GM12872 (cell line): Measurements from ENCODE around the gene TBC1D17.

ENCODE experiments used
- TF ChIP-seq, protein P1 (sequence below): IDR thresholded peaks from 3 replicates; pipeline ENCODE4 v1.5.1; 2011; ENCODE audit warnings: low read depth, mild to moderate bottlenecking, low read length, moderate library complexity; ENCODE audit not compliant: insufficient read depth

Gene TBC1D17

DNA sequence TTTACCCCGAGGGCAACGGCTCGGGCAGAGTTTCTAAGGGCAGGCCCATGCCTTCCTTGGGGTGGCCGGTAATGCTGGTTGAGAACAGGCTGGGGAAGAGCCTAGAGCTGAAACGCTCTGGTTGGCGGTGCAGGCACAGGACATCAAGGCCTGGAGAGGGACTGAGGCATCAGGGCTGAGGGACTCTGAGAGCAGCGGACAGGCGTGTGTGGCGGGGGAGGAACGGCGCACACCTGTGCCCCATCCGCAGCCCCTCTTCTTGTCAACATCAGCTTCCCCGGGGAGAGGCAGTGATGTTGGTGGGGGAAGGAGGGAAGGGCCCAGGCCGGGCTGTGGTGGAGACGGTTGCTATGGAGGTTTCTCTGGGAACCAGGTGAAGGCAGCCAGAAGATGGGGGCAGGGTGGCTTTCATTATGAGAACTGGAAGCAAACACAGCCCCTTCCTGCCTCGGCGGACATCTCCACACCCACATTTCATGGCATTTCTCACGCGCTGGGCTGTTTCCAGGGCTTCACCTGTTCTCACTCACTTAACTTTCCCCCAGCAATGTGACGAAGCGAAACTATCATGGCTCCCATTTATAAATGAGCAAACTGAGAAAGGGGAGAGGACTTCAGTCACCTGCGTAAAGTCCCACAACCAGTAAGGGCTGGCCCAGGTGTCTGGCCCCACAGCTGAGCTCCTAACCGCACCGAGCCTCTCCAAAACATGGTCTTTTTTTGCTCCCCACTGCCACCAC is 43.3 kb downstream of the TBC1D17 start:
- TF ChIP-seq, protein P1, sequence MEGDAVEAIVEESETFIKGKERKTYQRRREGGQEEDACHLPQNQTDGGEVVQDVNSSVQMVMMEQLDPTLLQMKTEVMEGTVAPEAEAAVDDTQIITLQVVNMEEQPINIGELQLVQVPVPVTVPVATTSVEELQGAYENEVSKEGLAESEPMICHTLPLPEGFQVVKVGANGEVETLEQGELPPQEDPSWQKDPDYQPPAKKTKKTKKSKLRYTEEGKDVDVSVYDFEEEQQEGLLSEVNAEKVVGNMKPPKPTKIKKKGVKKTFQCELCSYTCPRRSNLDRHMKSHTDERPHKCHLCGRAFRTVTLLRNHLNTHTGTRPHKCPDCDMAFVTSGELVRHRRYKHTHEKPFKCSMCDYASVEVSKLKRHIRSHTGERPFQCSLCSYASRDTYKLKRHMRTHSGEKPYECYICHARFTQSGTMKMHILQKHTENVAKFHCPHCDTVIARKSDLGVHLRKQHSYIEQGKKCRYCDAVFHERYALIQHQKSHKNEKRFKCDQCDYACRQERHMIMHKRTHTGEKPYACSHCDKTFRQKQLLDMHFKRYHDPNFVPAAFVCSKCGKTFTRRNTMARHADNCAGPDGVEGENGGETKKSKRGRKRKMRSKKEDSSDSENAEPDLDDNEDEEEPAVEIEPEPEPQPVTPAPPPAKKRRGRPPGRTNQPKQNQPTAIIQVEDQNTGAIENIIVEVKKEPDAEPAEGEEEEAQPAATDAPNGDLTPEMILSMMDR: no peak

DNA sequence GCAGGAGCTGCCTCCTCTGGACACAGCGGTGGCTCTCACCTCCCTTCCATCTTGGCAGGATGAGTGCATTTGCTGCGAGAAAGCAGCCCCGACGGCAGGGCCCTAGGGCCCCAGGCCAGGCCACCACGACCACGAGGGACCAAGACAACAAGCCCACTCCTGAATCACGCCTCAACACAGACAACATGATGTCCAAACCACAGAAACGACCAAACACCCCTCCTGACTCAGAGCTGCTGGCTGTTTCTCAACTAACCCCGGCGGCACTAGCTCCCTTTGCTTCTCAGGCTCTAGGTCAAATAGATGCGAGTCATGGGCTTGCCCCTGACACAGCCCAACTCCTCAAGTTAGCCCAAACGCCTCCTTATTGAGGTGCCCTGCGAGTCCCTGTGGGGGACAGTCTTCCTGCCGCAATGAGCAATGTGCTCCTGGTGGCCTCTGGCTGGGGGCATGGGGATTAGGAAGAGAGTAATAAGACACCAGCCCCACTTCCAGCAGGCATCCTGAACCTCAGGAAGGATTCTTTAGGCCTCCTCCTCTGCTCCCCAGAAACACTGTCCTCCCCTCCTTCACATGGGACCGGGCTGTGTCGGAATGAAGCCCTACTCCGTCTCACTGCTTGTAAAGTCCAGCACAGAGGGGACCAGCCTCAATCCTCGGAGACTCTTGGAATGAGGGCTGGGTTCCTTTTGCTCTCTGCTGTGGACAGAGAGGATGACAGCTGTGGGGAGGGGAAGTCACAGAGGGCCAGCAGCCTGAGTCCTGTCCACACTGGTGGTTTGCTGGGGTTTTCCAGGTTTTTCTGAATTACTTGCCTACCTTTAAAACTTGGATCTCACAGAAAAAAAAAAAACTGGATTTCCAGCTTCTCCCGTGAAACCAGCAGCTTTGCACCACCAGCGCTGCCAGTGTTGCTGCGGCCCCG is 44.6 kb downstream of the TBC1D17 start:
- TF ChIP-seq, protein P1: no peak

DNA sequence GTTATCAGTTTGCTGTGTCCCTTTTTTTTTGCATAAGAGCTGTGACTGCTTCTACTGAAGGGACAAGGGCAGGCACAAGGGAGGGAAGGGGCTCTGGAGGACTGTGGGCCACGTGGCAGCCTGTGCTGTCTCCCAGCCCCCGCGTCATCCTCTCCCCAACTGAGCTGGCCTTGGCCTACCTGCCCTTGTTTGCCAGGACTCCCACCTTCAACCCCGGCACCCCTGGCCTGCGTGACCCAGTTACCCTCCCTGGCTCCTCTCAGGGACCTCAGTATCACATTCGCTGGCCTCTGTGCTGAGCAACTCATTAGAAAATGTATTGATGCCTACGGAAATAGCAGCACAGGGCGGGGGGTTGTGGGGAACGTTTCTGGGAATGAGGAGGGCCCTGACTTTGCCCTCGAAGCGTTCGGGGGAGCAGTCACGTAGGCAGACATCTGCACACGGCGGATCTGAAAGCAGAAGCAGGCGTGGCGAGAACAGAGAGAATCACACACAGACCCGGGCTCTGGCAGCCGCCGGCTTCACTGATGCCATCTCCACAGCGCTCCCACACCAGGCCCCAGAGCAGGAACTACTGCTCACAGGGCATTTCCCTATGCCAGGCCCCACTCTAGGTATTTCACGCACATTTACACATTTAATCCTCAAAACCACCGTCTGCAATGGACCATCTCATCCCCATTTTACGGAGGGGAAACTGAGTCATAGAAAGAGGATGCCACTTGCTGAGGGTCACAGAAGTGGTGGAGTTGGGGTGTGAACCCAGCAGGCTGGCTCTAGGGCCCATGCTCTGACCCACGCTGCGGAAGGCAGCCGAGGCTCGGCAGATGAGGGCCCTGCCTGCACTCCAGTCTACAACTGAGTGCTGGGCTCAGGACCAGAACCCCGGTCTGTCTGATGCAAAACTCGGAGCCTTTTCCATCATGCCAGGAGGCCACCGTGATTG is 45.8 kb downstream of the TBC1D17 start:
- TF ChIP-seq, protein P1: no peak

DNA sequence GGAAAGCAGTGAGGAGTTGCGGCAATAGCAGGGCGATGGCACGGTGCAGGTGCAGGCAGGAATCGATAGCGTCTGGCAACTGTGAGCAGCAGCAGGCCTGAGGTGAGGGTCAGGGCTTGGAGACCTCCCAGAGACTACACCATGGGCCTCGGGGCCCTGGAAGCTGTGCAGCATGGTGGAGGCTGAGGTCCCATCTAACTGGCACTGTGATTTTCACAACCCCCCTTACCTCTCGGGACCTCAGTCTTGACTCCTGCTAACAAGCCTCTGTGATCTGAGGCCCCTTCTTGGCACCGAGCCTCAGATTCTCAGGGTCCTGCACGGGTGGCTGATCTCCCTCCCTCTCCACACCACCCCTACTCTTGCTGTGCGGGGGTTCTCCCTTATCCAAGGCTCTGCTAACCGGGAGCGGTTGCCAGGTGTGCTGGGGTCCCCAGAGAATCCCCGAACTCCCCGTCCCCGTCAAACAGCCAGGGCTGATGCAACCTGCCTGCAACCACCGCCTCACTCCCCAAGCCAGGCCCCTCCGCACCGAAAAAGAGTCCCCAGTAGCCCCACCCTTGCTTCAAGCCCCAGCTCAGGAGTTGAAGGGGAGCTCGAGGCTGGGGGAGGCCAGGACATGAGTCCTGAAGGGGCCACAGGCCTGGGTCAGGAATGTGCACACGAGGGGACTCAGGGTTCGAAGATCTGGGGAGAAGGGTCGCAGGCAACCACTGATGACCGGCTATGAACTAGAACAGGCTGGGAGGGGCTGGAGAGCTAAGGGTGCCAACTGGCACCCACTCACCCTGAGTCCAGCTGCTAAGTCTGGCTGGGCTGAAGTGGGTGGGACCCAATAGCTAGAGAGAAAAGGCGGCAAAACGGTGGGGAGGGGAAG is 46.7 kb downstream of the TBC1D17 start:
- TF ChIP-seq, protein P1: no peak

DNA sequence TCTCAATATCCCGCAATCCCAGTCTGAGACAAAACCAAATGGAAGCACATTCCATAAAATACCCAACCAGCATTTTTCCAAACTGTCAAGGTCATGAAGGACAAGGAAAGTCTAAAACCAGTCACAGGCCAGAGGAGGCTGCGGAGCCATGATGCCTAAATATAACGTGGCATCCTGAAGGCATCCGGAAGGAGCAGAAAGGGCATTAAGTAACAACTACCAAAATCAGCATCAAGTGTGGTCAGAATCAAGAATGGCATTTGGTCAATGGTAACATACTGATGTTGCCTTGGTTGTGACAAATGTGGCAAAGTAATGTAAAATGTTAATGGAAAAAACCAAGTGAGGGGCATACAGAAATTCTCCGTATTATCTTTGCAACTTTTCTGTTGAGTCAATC is 48.0 kb downstream of the TBC1D17 start:
- TF ChIP-seq, protein P1: no peak

DNA sequence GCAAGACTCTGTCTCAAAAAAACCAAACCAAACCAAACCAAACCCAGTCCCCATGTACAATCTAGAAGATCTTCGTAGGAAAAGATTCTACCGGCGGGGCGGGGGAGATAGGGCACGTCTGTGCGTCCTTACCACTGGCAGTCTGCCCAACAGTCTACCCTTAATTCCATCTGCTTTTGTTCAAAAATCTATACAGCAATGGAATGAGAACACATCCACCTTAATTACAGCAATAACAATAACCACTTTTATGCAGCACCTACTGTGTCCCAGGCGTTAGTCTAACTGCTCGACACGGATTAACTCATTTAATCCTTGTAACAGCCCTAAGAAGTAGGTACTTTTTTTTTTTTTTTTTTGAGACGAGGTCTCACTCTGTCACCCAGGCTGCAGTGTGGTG is 49.0 kb downstream of the TBC1D17 start:
- TF ChIP-seq, protein P1: no peak
